Ascending aorta (tissue), 2 donors: ENCODE data around the gene NDUFB11. TPM values are rescaled to one million over a fixed set of nuclear protein-coding genes. Genes with fewer than 3 reads are reported as not detected.

Experiments used
- DNase-seq, 2 donors: peaks; one replicate each; pipeline ENCODE4 v3.0.0-alpha.2; 2019; ENCODE audit warnings: low spot score in 2 of 2
- H3K27ac ChIP-seq, 2 donors: fragments of 200-600 bp; sonication (generic); one replicate each; pipeline ENCODE4 v1.5.1; 2016 to 2017; ENCODE audit warnings: mild to moderate bottlenecking in 1 of 2
- H3K27me3 ChIP-seq: fragments of 200-600 bp; sonication (generic); one replicate; pipeline ENCODE4 v1.5.1; 2017
- H3K36me3 ChIP-seq, 2 donors: fragments of 200-600 bp; sonication (generic); one replicate each; pipeline ENCODE4 v1.5.1; 2016
- H3K4me1 ChIP-seq, 2 donors: fragments of 200-600 bp; sonication (generic); one replicate each; pipeline ENCODE4 v1.5.1; 2016 to 2017; ENCODE audit warnings: mild to moderate bottlenecking in 1 of 2
- H3K4me3 ChIP-seq, 2 donors: fragments of 200-600 bp; sonication (generic); one replicate each; pipeline ENCODE4 v1.5.1; 2016 to 2017; ENCODE audit warnings: mild to moderate bottlenecking in 1 of 2
- H3K9me3 ChIP-seq, 2 donors: fragments of 200-600 bp; sonication (generic); one replicate each; pipeline ENCODE4 v1.5.1; 2016
- CTCF ChIP-seq, 3 experiments: fragments of 200-600 bp in 2 of 3; fragments of 450-650 bp in 1 of 3; sonication (generic) in 2 of 3; IDR thresholded peaks; one replicate each; pipeline ENCODE4 v1.5.1; 2016 to 2019; ENCODE audit warnings: antibody characterized with exemption in 3 of 3, mild to moderate bottlenecking in 1 of 3, moderate library complexity in 1 of 3
- intact Hi-C: fragments of 100-400 bp; cut with DNase I; formaldehyde crosslinking; loops from one replicate; pipeline ENCODE4 v1.15.1; 2023
- total RNA-seq: library from RNA; depleted of rRNA; stranded (reverse); fragments of >200 nt; gene quantifications from one replicate; pipeline ENCODE4 v1.1.0, GENCODE V29; 2016

Gene NDUFB11
- total RNA-seq, 1 donor from 2014 or later, result 122 TPM

GRCh38 chrX:47156611-47157520 is 12.4 kb upstream of the NDUFB11 start:
- H3K9me3 ChIP-seq, result no peaks in the 10 kb centered on the region
- intact Hi-C loops, result no loop called here
- no peak for DNase-seq
- H3K27me3 ChIP-seq, result no peaks in the 10 kb centered on the region
- no peaks in the 10 kb centered on the region for H3K4me1 ChIP-seq
- no peaks in the 10 kb centered on the region for H3K36me3 ChIP-seq
- no peak overlapping the region for H3K27ac ChIP-seq
- no peak overlapping the region for H3K4me3 ChIP-seq
- TF ChIP-seq CTCF (IDR thresholded peaks at IDR 0.05), result no peak

DNA sequence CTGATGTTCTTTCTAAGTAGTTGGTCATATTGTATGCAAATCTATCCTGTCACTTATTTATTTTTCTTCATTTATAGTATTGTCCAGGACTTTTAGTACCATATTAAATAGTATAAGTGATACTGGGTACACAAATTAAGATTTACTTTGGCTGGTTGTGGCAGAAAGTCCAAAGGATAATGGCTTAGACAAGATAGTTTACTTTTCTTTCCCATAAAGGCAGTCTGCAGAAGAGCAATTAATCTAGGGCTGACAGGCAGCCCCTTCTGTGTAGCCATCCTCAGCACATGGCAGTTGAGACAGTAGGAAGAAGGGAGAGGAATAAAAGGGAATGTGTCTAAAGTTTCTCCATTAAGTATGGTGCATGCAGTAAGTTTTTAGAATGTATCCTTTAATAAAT is 6.9 kb upstream of the NDUFB11 start:
- TF ChIP-seq CTCF (IDR thresholded peaks at IDR 0.05), result no peak
- Histone ChIP-seq H3K27me3 (no peaks in the 10 kb centered on the region), H3K9me3 (no peaks in the 10 kb centered on the region), H3K4me1 (no peaks in the 10 kb centered on the region), H3K4me3 (no peak overlapping the region), H3K27ac (no peak overlapping the region), H3K36me3 (no peaks in the 10 kb centered on the region)
- intact Hi-C loops, result no loop called here
- no peak for DNase-seq

DNA sequence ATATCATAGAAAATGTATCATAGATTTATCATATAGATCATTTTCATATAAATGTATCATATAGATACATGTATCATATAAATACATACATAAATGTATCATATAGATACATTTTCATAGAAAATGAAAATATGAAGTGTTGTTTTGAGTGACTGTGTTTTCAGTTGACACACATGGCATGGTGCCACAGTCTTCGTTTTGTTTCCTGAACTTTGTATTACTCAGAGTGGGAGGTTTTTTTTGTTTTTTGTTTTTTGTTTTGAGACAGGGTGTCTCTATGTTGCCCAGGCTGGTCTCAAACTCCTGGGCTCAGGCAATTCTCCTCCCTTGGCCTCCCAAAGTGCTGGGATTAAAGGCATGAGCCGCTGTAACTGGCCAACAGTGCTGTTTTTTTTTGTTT is 4.4 kb upstream of the NDUFB11 start:
- intact Hi-C loops, result loop anchor here (10.0 kb wide), 1 partner anchor 216 kb away; no protein-coding TSS in a partner anchor
- Histone ChIP-seq H3K9me3 (no peaks in the 10 kb centered on the region), H3K27me3 (no peaks in the 10 kb centered on the region), H3K27ac (no peak overlapping the region), H3K36me3 (no peaks in the 10 kb centered on the region), H3K4me1 (no peaks in the 10 kb centered on the region), H3K4me3 (no peak overlapping the region)
- no peak for DNase-seq
- TF ChIP-seq CTCF (IDR thresholded peaks at IDR 0.05), result no peak

DNA sequence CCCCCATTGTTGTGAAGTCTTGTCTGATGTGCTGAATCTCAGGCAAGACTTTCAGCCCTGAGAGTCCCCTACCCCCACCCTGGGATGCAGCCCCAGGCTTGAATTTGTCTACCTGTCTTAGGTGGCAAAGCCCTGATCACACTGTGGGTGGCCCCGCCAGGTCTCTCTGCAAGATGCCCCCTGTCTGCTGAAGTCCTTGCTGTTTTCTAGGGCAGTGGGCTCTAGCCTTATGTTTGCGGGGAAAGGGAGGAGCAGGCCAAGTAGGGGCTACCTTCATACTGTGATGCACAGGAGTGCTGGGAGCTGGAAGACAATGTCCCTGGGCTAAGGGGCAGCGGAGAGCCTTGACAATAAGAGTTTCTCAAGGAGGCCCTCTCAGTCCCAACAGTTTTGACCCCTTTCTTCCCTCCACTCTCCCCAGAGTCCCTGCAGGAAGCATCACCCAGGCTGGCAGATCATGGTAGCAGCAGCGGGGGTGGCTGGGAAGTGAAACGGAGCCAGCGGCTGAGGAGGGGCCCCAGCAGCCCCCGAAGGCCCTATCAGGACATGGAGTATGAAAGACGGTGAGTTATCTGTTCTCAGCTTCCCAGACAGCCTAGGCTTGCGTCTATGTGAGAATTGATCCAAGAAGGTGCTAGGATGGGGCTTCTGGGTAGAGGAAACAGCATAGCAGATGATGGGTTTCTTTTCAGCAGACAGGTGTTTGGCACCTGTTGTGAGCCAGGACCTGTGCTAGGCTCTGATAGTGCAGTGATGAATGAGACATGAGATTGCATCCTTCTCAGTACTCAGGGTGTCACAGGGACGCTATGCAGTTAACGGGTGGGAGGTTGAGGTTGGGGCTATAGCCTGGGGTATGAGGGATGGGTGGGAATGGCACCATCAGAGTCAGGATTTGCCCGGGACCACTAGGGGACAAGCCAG is 2.7 kb upstream of the NDUFB11 start:
- peak overlapping the region; percentile 44 to 59 for H3K27ac ChIP-seq
- no peak for DNase-seq
- H3K36me3 ChIP-seq, result no peaks in the 10 kb centered on the region
- no peak for TF ChIP-seq CTCF (IDR thresholded peaks at IDR 0.05)
- H3K9me3 ChIP-seq, result no peaks in the 10 kb centered on the region
- intact Hi-C loops, result loop anchor here (10.0 kb wide), 1 partner anchor 218 kb away; no protein-coding TSS in a partner anchor
- no peaks in the 10 kb centered on the region for H3K4me1 ChIP-seq
- H3K27me3 ChIP-seq, result no peaks in the 10 kb centered on the region
- peak overlapping the region; percentile 64 to 66 for H3K4me3 ChIP-seq

GRCh38 chrX:47146121-47146935 is 1.8 kb upstream of the NDUFB11 start:
- intact Hi-C loops, result loop anchor here (10.0 kb wide), 1 partner anchor 218 kb away; no protein-coding TSS in a partner anchor
- peak overlapping the region; percentile 44 to 59 for H3K27ac ChIP-seq
- H3K4me3 ChIP-seq, result peak overlapping the region; percentile 64 to 66
- no peaks in the 10 kb centered on the region for H3K36me3 ChIP-seq
- H3K4me1 ChIP-seq, result no peaks in the 10 kb centered on the region
- no peaks in the 10 kb centered on the region for H3K9me3 ChIP-seq
- DNase-seq, result no peak
- no peak for TF ChIP-seq CTCF (IDR thresholded peaks at IDR 0.05)
- no peaks in the 10 kb centered on the region for H3K27me3 ChIP-seq
